Embryonic facial prominence (tissue), 1 donor: Measurements from ENCODE around the gene ZNRF4.
"Not testable (repeated sequence)": the region's sequence is repeated elsewhere in the genome, so short reads cannot be mapped to it uniquely, and the experiment has no call there.

Experiments
- DNase-seq: peaks from one replicate; pipeline ENCODE4 v3.0.0-alpha.2; 2016; ENCODE audit errors: extremely low spot score

ZNRF4 gene, protein sequence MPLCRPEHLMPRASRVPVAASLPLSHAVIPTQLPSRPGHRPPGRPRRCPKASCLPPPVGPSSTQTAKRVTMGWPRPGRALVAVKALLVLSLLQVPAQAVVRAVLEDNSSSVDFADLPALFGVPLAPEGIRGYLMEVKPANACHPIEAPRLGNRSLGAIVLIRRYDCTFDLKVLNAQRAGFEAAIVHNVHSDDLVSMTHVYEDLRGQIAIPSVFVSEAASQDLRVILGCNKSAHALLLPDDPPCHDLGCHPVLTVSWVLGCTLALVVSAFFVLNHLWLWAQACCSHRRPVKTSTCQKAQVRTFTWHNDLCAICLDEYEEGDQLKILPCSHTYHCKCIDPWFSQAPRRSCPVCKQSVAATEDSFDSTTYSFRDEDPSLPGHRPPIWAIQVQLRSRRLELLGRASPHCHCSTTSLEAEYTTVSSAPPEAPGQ

DNA sequence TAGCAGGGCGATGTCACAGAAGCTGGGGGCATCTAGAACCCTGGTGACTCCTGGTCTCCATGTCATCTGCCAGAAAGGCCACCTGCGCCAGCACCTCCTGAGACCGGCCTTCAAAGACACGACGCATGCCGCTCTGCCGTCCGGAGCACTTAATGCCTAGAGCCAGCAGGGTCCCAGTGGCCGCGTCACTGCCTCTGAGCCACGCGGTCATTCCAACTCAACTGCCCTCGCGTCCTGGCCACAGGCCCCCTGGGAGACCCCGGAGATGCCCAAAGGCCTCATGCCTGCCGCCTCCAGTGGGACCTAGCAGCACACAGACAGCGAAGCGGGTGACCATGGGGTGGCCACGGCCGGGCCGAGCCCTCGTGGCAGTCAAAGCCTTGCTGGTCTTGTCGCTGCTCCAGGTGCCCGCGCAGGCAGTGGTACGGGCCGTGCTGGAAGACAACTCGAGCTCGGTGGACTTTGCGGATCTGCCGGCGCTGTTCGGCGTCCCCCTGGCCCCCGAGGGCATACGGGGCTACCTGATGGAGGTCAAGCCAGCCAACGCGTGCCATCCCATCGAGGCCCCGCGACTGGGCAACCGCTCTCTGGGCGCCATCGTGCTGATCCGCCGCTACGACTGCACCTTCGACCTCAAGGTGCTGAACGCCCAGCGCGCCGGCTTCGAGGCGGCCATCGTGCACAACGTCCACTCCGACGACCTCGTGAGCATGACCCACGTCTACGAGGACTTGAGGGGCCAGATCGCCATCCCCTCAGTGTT lies at the start of gene ZNRF4:
TSS of gene ZNRF4 (plus strand) at position 51 of the 763 bp plus-strand sequence. CDS start at position 126, 75 bp downstream.
- DNase-seq, result no peak

DNA sequence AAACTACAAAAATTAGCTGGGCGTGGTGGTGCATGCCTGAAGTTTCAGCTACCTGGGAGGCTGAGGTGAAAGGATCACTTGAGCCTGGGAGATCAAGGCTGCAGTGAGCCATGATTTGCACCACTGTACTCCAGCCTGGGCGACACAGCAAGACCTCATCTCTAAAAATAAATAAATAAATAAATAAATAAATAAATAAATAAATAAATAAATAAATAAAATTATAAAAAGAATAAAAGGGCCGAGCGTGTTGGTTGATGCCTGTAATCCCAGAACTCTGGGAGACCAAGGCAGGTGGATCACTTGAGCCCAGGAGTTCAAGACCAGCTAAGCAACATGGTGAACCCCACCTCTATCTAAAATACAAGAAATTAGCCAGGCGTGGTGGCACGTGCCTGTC lies 49.0 kb upstream of the ZNRF4 start:
- DNase-seq, result not testable (repeated sequence)

DNA sequence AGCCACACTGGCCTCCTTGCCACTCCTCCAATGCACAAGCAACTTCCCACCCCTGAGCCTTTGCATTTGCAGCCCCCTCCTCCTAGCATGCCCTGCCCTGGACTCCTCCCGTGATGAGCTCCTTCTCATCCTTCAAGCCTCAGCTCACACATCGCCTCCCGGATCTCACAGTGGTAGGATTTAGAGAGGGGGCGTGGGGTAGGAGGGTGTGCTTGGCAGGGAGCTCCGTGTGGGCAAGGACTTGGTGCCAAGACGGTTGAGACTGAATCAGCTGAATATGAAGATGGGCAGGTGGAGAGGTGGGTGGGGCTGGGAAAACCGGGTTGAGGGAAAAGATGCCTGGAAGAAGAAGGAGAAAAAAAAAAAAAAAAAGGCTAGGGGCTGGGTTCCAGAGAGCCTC lies 48.4 kb upstream of the ZNRF4 start:
- no peak for DNase-seq

DNA sequence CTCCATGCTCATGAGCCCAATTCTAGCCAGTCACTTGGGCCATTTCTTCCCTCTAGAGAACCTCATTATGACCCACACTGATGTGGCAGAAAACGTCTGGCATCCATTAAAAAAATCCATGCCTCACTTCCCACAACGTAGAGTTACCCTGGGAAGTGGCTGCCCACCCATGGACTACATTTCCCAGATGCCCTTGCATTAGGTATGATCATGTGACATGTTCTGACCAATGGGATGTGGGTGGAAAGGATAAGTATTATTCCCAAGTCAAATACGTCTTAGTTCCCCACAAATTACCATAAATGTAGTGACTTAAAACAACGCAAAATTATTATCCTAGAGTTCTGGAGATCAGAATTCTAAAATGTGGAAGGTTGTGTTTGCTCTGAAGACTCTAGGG lies 47.9 kb upstream of the ZNRF4 start:
- no peak for DNase-seq

DNA sequence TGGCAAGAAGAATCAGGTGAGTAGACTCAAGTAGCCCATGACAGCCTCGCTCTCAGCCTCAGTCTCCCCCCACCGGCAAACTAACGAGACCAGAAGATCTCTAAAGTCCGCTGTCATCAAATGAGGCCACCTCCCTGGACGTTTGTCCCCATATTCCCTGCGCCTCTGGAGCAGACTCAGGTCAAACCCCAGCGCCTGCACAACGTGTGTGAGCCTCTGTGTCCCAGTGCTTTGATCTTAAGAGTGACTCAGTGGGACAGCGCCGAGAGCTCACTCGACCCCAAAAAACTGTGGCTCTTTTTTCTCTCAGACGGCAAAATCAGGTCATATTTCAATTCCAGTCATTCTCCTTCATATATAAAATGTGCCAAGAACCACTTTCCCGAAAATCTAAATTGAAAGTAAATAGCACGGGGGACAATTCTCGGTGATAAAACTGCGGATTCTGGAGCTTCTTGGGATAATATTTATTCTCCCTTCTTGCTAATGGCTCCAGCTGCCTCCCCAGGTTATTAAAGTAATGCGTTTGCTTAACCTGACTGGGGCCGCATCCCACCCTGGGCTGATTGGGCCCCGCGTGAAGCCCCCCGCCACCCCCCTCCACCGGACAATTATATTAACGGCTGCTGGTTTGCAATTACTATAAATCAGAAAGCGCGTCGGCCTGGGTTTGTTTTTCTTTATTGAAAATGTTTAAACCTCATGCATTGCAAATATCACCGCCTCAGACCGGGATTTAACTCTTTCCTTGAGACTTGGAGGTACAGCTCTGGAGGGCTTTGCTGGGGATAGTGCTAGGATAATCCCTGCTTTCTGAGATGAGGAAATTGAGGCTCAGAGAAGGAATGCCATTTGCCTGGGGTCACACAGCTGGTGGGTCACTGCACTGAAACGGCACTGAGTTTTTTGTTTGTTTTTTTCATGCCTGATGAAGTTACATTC lies 37.5 kb upstream of the ZNRF4 start:
- DNase-seq, result no peak

DNA sequence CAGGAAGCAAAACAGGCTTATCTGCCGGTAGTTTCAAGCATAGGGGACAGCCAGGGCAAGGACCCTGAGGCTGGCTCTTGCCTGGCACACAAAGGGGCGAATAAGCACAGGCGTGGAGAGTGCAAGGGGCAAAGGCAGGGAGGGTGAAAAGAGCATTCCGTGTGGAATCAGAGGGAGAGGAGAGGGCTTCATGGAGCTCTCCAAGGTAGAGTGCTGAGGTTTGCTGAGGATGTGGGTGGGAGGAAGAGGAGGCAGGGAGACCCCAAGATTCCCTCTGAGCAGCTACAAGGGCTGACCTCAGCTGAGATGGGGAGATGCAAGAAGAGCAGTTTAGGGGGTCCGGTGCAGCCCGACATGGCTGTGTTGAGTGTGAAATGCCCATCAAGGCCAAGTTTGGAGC lies 36.5 kb upstream of the ZNRF4 start:
- no peak for DNase-seq

DNA sequence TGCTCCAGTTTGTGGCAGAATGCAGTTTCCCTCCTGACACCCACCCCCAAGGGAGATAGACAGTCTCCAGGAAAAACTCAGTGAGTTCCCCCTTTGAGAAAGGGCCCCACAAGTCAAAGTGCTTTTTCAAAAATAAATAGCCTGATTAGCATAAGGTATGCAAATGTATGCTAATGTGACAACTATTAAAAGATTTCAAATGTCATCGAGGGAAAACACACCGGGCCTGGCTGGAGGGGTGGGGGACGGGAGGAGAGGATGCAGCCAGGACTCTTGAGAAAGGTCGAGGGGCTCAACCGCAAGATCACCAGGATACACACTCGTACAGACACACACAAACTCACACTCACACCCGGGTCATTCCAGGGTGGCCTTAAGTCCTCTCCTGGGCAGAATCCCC lies 34.3 kb upstream of the ZNRF4 start:
- DNase-seq, result no peak

DNA sequence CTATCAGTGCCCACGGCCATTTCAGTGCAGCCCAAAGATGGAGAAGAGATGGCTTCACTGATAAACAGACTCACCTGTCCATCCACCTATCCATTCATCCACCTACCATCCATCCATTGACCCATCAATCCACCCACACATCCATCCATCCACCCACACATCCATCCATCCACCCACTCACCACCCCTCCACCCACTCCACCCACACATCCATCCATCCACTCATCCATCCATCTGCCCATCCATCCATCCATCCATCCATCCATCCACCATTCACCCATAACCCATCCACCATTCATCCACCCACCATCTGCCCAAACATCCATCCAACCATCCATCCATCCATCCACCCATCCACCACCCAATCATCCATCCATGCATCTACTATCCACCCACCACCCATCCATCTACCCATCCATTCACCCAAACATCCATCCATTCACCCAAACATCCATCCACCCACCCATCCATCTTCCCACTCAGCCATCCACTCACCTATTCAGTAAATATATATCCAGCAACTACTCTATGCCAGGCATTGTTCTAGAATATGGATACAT lies 31.6 kb upstream of the ZNRF4 start:
- DNase-seq, result no peak

DNA sequence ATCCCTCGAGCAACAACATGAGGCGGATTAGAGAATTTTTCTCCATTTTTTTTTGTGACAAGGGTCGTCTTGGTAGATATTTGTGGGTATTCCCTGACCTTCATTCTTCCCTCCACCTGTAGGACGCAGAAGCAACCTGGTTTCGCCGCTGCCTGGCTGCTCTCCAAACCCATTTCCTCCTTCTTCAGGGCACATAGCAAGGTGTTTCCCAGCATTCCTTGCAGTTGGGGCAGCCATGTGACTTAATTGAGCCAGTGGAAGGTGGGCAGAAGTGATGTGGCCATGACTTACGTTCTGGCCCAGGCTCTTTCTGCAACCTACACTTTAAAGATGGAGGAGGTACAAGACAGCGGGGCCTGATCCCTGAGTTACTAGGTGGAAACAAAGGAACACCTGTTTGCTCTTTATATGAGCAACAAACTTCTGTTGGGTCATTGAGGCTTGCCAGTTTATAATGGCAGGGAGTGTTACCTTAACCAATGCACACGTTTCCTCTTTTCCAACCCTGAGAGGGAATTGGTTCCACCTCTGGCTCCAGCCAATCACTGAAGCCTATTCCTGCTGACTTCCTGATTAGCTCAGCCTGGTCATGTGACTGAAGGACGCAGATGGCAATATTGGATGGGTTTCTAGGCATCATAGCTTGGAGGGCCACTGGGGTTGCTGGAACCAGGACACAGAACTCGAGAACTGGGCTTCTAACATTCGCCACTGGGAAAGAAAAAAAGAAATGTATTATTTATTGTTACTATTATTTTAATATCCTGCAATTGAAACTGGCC lies 30.8 kb upstream of the ZNRF4 start:
- DNase-seq, result no peak

DNA sequence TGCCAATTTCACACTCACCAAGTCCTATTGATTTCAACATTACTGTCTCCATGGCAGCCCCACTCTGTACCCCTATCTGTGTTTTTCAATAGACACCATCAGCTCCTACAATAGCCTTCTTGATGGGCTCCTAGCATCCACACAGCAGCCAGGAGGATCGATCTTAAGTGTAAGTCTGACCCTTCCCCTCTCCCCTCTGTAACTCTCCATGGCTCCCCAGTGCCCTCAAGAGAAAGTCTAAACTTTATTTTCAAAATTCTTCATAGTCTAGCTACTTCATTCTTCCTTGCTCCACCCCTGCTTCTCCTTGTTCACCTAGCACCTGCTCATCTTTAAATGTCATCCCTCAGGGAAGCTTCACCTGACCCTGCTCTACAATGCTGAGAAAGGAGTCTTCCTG lies 30.0 kb upstream of the ZNRF4 start:
- DNase-seq, result no peak

DNA sequence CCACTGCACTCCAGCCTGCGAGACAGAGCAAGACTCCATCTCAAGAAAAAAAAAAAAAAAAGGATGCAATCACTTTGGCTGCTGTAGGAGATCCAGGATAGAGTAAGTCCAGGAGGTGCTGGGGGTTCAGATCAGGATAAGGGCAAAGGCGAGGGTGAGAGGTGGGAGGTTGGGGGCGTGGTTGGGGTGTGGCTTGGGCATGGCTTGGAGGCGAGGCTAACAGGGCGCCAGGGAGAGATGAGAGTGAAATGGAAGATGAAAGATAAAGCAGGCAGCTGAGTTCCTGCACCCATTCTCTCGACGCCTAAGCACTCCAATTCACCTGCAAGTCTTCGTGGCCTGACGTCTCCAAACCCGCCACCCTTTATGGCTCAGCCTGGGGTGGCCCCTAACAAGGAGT lies 25.0 kb upstream of the ZNRF4 start:
- DNase-seq, result no peak

DNA sequence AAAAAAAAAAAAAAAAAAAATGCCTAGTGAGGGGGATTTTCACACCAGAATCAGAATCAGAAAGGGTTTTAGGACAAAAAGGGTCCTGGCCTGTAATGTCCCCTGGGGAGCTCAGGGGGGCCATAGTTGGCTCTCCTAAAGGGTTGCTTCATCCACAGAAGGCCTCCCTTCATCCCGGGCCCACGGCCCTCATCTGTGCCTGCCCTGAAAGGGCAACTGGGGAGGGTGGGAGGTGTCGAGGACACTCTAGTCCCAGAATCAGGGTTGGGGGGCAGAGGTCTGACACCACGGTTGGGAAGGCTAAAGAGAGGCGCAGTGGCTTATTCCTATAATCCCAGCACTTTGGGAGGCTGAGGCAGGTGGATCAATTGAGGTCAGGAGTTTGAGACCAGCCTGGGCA lies 22.5 kb upstream of the ZNRF4 start:
- no peak for DNase-seq

DNA sequence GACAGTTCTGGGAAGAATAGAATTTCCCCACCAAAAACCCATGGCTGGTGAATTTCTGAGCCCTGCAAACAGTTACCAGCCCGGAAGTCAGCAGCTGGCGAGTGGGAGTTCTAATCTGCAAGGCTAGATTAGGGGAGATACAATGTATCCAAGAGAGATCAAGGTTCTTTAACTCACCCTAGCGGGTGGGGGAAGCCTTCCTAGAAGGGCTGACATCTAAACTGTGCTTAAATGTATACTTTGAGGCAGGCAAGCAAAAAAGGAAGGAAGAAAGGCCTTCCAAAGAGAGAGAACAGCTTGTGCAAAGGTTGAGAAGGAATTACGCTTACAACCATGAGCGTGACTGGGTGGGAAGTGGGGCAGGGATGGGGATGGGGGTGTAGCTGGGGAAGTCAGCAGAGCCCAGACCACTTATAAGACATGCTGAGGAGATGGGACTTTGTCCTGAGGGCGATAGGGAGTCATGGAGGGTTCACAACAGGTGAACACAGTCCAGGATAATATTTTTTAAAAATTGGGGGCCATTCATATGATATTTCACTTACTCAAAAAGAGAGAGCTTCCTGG lies 20.8 kb upstream of the ZNRF4 start:
- DNase-seq, result no peak

DNA sequence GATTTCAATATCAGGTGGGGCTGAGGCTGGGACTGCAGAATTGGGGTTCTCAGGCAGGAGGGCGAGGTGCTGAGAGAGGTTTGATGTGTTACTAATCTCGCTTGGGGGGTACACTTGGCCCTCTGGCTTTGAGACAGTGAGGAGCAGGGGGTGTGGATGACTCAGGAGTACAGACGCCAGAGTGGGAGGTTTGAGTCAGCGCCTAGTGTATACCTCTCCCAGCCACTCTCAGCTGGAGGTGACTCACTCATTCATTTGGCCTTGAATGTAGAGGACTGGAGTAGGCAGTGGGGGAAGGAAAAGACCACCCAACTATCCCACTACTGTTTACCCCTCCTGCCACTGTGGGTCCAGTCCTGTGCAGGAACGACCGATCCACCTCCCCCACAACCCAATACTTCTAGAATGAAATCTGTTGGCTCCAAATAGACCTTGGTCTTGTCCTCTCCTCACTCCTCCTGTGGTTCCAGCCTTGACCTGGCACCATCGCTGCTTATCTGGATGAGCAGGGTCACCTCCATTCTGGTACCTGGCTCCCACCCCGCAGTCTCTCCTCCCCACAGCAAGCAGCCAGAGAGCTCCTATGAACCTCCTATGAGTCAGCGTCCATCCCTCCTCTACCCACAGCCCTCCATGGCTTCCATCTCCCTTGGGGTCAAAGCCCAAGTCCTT lies 20.1 kb upstream of the ZNRF4 start:
- no peak for DNase-seq

DNA sequence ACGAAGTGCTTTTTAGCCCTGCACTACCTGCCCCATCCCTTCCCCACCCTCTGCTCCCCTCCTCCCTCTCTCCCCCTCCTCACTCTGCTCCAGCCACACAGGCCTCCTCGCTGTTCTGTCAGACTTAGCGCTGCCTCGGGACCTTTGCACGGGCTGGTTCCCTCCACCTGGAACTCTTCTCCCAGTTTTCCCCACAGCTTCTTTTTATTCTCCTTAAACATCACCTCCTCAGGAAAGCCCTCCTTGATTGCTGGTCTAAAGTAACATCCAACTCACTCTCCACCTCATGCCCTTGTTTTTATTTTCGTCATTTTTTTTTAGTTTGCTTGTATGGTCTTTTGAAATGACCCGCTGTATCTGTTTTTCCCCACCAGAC lies 19.6 kb upstream of the ZNRF4 start:
- DNase-seq, result no peak

DNA sequence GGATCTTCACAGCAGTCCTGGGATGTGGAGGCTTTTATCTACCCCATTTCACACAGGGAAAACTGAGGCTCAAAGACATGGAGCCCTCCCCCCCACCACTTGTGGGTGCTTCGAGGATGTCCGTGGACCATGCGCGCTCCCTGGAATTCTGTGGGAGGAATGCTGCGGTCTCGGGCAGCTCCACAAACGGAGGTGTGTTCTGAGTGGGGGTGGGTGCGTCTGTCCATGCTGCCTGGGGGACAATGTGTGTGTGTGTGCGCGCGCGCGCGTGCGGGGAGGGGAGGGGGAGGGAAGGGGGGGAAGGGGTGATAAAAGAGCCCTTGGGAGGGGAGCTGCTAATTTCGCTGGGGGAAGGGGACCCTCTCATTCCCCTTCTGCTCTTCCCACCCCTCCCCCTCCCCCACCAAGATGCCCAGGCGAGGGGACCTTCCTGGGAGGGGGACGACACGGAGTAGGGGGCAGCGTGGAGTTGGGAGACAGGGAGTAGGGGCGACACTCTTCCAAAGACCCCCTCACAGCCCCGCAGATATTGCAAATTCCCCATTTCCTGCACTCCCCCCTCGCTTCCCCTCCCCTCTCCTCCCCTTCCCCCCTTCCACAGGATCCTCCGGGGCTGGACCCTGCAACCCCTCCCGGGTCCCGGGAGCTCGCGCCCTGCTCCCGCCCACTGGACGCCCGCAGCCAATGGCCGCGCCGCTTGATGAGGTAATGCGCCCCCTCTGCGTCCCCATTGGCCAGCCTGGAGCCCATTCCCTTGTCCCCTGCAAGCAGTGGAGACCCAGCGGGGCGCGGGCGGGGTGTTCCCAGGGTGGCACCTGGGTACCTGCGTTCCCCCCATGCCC lies 18.9 kb upstream of the ZNRF4 start:
- DNase-seq, result no peak

DNA sequence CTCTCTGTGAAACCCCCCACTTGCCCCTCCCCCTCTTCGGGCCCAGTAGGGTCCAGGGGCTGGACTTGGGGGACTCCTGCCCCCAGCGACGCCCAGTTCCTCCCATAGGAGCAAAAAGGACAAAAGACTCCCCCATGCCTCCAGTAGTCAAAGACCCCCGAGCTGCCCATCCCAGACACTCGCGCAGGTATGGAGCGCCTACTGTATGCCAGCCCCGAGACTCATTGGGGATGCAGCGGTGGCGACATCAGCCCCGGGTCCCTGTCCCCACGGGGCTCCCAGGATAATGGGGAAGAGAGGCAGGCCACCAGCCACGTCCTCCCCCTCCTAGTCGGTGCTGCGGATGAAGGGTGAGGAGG lies 18.3 kb upstream of the ZNRF4 start:
- no peak for DNase-seq

DNA sequence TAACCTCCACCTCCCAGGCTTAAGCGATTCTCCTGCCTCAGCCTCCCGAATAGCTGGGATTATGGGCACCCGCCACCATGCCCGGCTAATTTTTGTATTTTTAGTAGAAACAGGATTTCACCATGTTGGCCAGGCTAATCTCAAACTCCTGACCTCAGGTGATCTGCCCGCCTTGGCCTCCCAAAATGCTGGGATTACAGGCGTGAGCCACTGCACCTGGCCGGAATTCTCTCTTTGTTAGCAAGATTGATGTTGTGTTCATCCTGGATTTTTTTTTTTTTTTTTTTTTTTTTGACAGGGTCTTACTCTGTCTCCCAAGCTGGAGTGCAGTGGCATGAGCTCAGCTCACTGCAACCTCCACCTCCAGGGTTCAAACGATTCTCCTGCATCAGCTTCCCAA lies 16.5 kb upstream of the ZNRF4 start:
- DNase-seq, result not testable (repeated sequence)

DNA sequence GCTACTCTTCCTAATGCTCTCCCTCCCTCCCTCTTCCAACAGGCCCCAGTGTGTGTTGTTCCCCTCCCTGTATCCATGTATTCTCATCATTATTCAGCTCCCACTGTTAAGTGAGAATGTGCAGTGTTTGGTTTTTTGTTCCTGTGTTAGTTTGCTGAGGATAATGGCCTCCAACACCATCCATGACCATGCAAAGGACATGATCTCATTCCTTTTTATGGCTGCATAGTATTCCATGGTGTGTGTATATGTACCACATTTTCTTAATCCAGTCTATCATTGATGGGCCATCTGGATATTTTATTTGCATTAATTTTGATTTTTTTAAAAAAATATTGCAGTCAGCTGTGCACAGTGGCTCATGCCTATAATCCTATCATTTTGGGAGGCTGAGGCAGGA lies 15.8 kb upstream of the ZNRF4 start:
- DNase-seq, result no peak
